Tibial nerve (tissue), 3 donors: ENCODE measurements around the gene SLIT1.

ENCODE experiments used
- POLR2A ChIP-seq, 2 donors: fragments of 450-650 bp; IDR thresholded peaks; one replicate each; pipeline ENCODE4 v1.6.1; 2017; ENCODE audit warnings: antibody characterized with exemption in 2 of 2, mild to moderate bottlenecking in 2 of 2, moderate library complexity in 2 of 2
- TF ChIP-seq, protein P1 (sequence below), 5 experiments: fragments of 200-600 bp in 3 of 5; fragments of 450-650 bp in 2 of 5; sonication (generic) in 3 of 5; IDR thresholded peaks; one replicate each; pipeline ENCODE4 v1.5.1; 2016 to 2019; ENCODE audit warnings: antibody characterized with exemption in 5 of 5, mild to moderate bottlenecking in 3 of 5, moderate library complexity in 2 of 5

DNA sequence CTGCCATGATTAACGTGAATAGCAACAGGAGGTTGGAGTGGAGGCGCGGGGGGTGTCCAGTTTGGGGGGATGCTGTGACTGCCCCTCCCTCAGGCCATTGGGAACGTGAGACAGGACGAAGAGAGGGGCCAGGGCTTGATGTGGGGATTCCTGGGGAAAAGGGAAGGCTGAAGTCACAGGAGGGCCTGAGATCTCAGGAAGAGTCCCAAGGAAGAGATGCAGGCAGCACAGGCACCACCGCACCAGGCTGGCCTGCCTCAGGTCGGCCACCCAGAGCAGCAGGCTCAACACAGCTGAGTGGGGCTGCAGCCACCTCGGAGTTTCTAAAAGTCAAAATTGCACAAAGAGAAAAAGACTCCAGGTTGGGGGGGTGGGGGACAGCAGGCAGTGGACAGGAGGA, 86.7 kb downstream of the SLIT1 start:
- TF ChIP-seq, protein P1, sequence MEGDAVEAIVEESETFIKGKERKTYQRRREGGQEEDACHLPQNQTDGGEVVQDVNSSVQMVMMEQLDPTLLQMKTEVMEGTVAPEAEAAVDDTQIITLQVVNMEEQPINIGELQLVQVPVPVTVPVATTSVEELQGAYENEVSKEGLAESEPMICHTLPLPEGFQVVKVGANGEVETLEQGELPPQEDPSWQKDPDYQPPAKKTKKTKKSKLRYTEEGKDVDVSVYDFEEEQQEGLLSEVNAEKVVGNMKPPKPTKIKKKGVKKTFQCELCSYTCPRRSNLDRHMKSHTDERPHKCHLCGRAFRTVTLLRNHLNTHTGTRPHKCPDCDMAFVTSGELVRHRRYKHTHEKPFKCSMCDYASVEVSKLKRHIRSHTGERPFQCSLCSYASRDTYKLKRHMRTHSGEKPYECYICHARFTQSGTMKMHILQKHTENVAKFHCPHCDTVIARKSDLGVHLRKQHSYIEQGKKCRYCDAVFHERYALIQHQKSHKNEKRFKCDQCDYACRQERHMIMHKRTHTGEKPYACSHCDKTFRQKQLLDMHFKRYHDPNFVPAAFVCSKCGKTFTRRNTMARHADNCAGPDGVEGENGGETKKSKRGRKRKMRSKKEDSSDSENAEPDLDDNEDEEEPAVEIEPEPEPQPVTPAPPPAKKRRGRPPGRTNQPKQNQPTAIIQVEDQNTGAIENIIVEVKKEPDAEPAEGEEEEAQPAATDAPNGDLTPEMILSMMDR (IDR thresholded peaks at IDR 0.05) = no peak
- TF ChIP-seq POLR2A (IDR thresholded peaks at IDR 0.05) = no peak
